ENCODE measurements around the gene PSMG4.

DNA sequence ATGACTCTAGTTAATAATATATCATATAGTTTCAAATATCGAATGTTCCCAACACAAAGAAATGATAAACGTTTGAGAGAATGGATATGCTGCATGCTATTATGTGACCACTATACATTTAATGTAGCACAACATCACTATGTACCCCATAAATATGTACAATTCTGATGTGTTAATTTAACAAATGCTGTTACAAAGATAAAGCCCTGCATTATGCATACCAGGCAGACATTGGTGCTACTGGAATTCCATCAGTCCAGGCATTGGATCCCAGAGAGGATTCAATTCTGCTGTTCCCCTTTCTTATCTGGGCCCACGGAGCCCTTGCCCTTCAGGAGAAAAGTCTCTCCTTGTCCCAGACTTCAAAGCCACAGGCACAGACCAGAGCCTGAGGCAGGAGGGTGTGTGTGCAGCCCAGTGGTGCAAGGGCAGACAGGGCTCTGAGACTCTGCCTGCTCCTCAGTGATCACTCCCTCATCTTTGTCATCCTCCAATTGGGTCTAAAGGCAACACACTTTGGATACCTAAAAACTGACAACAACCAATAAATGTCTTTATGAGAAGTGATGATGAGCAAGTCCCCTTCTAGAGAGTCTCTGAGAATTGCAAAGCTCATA lies 45.2 kb downstream of the PSMG4 start:
- TF ChIP-seq CTCF (optimal IDR thresholded peaks at IDR 0.05 in 1 of 3, IDR thresholded peaks at IDR 0.05 in 1 of 3, conservative IDR thresholded peaks at IDR 0.05 in 1 of 3; ENCODE audit: extremely low read depth in 1 of 3, insufficient read depth in 2 of 3, low read length in 3 of 3) (no peak), EZH2 (IDR thresholded peaks at IDR 0.05; ENCODE audit: low read length) (no peak)
